GM12801 (cell line): ENCODE results near the gene SSBP4.

ENCODE experiments used
- TF ChIP-seq, protein P1 (sequence below): IDR thresholded peaks from one replicate; pipeline ENCODE4 v1.5.1; 2011; ENCODE audit warnings: control low read depth; ENCODE audit not compliant: insufficient read length; ENCODE audit errors: extremely low read depth

Gene SSBP4

DNA sequence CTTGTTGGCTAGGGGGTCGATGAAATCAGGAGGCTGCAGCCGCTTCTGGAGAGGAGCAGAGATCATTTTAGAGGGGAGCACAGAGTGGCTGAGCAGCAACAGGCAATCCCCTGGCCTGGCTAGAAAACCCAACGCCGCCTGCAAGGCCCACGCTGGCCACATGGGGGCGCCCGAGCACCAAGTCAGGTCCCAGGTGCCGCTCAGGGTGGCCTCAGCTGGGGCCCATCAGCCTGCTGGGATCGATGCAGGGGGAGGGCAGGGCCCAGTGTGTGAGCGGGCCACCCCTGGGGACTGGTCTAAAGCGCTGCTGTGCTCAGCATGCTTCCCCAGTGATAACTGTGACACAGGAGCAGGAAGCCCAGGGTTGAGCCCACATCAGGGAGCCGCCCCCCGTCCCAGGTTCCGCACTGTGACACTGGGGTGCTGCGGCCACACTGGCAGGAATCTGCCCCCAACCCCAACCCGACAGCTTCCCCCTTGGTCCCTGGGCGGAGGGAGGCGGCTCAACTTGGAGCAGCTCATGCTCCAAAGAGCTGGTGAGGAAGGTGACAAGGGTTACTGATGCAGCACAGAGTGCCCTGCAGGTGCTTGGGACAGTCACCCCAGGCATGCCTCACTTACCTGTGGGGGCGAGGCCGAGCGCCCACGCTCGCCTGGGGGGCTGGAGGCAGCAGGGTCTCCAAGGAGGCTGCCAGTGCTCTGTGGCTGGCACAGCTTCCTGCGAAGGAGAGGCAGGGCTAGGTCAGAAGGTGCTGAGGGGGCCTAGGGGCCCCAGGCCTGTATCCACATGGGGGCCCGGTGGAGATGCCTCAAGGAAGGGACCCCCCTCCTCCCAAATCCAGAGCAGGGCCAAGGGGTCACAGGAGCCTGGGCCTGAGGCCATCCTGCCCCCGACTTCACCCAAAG is 32.0 kb downstream of the SSBP4 start:
- TF ChIP-seq, protein P1, sequence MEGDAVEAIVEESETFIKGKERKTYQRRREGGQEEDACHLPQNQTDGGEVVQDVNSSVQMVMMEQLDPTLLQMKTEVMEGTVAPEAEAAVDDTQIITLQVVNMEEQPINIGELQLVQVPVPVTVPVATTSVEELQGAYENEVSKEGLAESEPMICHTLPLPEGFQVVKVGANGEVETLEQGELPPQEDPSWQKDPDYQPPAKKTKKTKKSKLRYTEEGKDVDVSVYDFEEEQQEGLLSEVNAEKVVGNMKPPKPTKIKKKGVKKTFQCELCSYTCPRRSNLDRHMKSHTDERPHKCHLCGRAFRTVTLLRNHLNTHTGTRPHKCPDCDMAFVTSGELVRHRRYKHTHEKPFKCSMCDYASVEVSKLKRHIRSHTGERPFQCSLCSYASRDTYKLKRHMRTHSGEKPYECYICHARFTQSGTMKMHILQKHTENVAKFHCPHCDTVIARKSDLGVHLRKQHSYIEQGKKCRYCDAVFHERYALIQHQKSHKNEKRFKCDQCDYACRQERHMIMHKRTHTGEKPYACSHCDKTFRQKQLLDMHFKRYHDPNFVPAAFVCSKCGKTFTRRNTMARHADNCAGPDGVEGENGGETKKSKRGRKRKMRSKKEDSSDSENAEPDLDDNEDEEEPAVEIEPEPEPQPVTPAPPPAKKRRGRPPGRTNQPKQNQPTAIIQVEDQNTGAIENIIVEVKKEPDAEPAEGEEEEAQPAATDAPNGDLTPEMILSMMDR = no peak

DNA sequence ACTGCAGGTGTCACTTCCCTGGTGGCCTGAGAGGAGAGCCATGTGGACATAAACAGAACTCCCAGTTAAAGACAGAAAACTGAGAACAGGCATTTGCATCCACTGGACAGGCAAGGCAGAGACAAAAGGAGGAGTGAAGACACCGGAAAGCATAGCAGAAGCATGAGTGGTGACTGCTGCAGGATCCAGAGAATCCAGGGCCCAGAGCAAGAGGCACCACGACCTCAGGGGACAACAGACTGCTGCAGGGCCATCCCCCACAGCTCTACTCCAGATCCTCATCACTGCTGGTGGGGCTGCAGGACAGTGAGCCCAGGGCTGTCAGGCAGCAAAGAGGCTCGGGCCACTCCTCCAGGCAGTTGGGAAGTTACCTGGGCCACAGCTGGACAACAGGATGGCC is 33.2 kb downstream of the SSBP4 start:
- TF ChIP-seq, protein P1 = no peak

DNA sequence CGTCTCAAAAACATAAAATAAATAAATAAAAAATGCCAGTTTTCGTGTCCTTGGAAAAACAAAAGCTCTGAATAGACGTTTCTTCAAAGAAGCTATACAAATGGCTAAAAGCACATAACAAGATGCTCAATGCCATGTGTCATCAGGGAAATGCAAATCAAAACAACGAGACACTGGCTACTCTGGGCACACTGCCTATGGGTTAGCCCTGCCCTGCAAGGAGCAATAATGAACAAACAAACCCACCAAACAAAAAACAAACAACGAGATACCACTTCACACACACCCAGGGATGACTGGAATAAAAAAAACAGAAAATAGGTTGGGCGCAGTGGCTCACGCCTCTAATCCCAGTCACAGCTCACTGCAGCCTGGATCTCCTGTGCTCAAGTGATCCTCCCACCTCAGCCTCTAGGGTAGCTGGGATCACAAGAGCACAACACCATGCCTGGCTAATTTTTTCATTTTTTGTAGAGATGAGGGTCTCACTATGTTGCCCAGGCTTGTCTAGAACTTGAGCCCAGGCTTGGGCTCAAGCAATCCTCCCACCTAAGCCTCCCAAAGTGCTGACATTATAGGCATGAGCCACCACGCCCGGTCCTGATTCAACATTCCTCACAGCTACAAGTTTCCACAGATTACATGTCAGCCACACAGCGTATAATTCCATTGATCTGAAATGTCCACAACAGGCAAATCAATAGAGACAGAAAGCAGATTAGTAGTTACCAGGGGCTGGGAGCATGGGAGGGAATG is 34.2 kb downstream of the SSBP4 start:
- TF ChIP-seq, protein P1 = no peak

DNA sequence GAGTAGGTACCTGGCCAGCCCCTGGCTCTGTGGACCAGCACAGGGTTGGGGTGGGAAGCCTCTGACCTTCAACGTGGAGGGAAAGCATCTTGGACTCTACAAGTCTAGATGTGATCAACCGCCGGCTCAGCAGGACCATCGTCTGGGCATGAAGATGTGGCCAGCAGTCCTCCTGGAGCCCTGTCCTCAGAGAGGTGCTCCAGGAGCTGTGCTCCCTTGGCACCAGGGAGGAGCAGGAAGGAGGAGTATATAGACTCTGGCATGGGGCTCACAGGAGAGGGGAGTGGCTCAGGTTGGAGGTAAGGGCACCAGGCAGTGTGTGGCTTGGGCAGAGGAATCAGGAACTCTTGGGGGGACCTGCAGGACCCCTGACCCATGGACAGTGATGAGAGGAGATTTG is 37.1 kb downstream of the SSBP4 start:
- TF ChIP-seq, protein P1 = no peak

DNA sequence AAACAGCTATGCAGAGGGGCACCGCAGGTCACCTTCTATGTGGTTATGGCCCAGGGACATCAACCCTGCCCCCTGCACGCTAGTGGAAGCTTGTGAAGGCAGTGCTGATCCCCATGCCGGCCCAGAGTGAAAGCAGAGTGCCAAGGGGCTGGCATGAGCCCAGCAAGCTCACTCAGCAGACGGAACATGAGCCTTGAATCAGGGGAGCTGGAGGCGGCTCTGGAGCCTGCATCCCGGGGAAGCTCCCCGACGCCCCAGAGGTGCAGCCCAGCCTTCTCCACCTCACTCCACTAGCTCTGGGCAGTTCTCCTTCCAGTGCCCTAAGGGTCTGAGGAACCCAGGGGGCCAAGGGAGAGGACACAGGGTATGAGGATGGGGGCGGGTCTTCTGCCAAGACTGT is 37.8 kb downstream of the SSBP4 start:
- TF ChIP-seq, protein P1 = no peak

DNA sequence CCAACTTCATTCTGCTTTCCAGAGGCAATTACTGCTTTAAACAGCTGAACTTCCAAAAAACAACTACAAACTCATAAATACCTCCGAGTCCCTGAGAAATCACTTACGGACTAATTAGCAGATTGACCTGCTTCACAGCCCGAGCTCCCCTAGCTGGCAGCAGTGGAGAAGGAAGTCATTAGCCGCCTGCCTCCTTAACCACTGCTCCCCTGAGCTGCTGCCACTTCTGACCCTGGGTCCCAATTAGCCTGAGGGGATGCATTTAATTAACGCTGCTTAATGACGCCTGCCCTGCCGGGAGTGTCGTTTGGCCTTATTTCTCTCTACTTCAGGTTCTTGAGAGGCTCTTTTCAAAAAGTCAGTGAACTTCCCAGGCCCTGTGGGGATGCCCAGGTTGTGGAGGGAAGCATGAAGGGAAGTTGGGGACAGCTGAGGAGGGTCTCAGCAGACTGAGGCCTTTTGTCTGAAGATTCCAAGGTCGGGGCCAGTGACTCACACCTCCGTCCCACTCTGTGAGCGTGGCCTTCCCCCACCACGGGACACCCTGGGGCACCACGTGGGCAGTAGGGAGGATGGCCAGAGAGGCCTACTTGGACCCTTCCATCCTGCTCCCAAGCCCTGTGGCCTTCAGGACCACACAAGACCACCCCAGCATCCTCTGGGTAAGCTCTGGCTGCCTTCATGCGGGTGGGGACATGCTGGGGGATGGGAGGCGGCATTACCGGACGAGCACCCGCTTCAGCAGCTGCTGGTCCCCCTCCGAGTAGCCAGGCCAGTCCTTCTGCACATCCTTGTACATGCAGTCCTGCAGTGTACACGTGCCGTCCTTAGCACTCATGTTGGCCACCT is 38.5 kb downstream of the SSBP4 start:
- TF ChIP-seq, protein P1 = no peak

DNA sequence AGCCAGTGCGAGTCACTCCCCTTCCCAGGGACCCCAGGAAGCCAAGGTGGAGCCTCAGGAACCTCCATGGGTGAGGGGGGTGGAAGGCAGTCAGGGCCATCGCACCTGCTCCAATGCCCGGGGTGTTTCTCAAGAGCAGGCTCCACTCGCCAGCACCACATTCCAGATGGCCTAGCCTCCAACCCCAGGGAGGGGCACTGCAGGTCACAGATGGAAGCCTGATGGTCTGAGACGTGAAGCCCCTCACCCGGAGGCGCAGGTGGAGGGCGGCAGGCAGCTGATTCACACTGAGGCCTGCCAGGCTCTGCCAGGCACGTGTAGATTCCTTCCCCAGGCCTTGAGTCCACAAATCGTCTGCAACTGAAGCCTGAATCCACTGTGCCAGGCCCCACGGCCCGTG is 41.7 kb downstream of the SSBP4 start:
- TF ChIP-seq, protein P1 = no peak
